Endothelial cell of umbilical vein (primary cell): Measurements from ENCODE around the gene HSPD1.

Experiments used
- POLR2A ChIP-seq: IDR thresholded peaks from 2 replicates; pipeline ENCODE4 v1.6.1; 2012; ENCODE audit warnings: low read depth, mild to moderate bottlenecking, control low read depth, low read length
- TF ChIP-seq, protein P1 (sequence below), 2 donors: IDR thresholded peaks; 1 replicate in 1 of 2; 2 replicates in 1 of 2; pipeline ENCODE4 v1.5.1; 2011; ENCODE audit warnings: low read length in 2 of 2, mild to moderate bottlenecking in 2 of 2, moderate library complexity in 2 of 2, control low read depth in 1 of 2, inconsistent platforms in 1 of 2, low read depth in 1 of 2; ENCODE audit not compliant: insufficient read depth in 1 of 2; ENCODE audit errors: extremely low read depth in 1 of 2

DNA sequence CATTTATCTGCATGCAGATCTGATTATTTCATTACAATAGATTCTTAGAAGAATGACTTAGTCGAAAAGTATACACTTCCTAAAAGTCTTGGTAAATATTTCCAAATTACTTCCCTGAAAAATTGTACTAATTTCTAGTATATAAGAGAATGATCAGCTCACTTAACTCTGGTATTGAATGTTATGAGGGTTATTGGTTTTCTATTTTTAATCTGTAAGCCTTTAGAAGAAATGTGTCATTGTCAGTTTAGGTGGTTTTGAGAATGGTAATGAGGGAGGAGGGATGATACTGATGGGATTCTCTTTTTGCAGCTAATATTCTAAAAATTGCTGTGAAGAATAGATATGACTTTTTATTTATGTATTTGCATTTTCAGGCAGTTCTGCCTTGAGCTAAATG, 40.1 kb upstream of the HSPD1 start:
- TF ChIP-seq, protein P1, sequence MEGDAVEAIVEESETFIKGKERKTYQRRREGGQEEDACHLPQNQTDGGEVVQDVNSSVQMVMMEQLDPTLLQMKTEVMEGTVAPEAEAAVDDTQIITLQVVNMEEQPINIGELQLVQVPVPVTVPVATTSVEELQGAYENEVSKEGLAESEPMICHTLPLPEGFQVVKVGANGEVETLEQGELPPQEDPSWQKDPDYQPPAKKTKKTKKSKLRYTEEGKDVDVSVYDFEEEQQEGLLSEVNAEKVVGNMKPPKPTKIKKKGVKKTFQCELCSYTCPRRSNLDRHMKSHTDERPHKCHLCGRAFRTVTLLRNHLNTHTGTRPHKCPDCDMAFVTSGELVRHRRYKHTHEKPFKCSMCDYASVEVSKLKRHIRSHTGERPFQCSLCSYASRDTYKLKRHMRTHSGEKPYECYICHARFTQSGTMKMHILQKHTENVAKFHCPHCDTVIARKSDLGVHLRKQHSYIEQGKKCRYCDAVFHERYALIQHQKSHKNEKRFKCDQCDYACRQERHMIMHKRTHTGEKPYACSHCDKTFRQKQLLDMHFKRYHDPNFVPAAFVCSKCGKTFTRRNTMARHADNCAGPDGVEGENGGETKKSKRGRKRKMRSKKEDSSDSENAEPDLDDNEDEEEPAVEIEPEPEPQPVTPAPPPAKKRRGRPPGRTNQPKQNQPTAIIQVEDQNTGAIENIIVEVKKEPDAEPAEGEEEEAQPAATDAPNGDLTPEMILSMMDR (IDR thresholded peaks at IDR 0.05; ENCODE audit: extremely low read depth in 1 of 2, insufficient read depth in 1 of 2, low read depth in 1 of 2, low read length in 2 of 2), result no peak
- TF ChIP-seq POLR2A, result no peak
